ENCODE data around the gene FAM78A. TPM values are rescaled to one million over a fixed set of nuclear protein-coding genes. Genes with fewer than 3 reads are reported as not detected.
A peak's percentile ranks its signal among the peaks of the same experiment; 100 is the strongest.

The FAM78A gene
- total and polyA plus RNA-seq, 2 donors (not counting 1 experiment from before 2014, with no cell fraction given), result 42.9 to 58.3 TPM

DNA sequence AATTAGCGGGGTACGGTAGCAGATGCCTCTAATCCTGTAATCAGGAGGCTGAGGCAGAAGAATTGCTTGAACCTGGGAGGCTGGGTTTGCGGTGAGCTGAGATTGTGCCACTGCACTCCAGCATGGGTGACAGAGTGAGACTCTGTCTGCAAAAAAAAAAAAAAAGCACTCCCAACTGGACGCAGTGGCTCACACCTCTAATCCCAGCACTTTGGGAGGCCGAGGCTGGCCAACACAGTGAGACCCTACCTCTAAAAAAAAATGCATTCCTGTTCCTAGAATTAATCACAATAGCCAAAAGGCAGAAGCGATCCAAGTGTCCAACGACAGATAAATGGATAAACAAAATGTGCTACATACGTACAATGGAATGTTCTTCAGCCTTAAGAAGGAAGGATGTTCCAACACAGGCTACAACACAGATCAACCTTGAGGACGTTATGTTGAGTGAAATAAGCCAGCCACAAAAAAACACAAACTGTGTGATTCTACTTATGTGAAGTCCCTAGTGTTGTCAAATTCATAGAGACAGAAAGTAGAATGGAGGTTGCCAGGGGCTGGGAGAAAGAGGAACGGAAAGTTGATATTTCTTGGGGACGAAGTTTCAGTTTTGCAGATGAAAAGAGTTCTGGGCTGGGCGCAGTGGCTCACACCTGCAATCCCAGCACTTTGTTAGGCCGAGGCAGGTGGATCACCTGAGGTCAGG is 13.8 kb downstream of the FAM78A start:
- H2AFZ ChIP-seq (ENCODE audit: insufficient read depth, low read depth, low read length, poor library complexity, severe bottlenecking), result no peak overlapping the region
- H3K4me3 Mint-ChIP-seq, result peak overlapping the region; percentile 35
- ATAC-seq (ENCODE audit: low read depth) (peak; percentile 81), DNase-seq (peak; percentile 77)
- peak overlapping the region; percentile 55 for H3K4me2 ChIP-seq (replicated peaks; ENCODE audit: low read depth, low read length, poor library complexity, severe bottlenecking)
- H3K36me3 ChIP-seq (replicated peaks in 1 of 2; ENCODE audit: control extremely low read depth in 1 of 2, control insufficient read depth in 1 of 2, extremely low read depth in 1 of 2, insufficient read depth in 2 of 2, low read length in 1 of 2), result peaks cover 0 to 64% of the 10 kb centered on the region in 2 experiments
- no peaks in the 10 kb centered on the region for H3K9me3 ChIP-seq (ENCODE audit: control extremely low read depth in 1 of 3, control insufficient read depth in 2 of 3, insufficient read depth in 1 of 3, low read length in 2 of 3)
- peak overlapping the region; percentile 94 for H3K27ac Mint-ChIP-seq
- no peak overlapping the region for H3K9ac ChIP-seq (ENCODE audit: low read length)
- H3K79me2 ChIP-seq (ENCODE audit: control insufficient read depth, insufficient read depth, low read length), result peaks cover 93% of the 10 kb centered on the region
- no peaks in the 10 kb centered on the region for H3K9me3 Mint-ChIP-seq (ENCODE audit: insufficient read depth)
- ChIA-PET POLR2A (interaction anchor here (1.3 kb wide), 1 partner anchor 13 kb away, joined by 19 read pairs; the partner anchor contains the start of gene FAM78A), CTCF (interaction anchor here (0.7 to 14.3 kb wide), 5 partner anchors 10 to 30 kb away, joined by 3 to 158 read pairs (median 4); partner anchors contain the start of gene FAM78A)
- H4K20me1 ChIP-seq (ENCODE audit: control insufficient read depth, insufficient read depth, low read length, poor library complexity, severe bottlenecking), result peaks cover 26% of the 10 kb centered on the region
- intact Hi-C loops (cut with micrococcal nuclease), result loop anchor here (1.0 kb wide), 1 partner anchor 10 kb away; no protein-coding TSS in a partner anchor
- H3K27me3 Mint-ChIP-seq, result no peaks in the 10 kb centered on the region
- H3K27ac ChIP-seq (ENCODE audit: low read length in 2 of 2), result peak overlapping the region; percentile 57 to 80
- no peaks in the 10 kb centered on the region for H3K27me3 ChIP-seq (replicated peaks in 1 of 4; ENCODE audit: control extremely low read depth in 1 of 4, control insufficient read depth in 3 of 4, insufficient read depth in 4 of 4, low read length in 3 of 4)
- TF ChIP-seq EZH2 (IDR thresholded peaks at IDR 0.05; ENCODE audit: borderline replicate concordance, insufficient read depth, low read depth, low read length, poor library complexity, severe bottlenecking), result no peak
- TF ChIP-seq, protein P1, sequence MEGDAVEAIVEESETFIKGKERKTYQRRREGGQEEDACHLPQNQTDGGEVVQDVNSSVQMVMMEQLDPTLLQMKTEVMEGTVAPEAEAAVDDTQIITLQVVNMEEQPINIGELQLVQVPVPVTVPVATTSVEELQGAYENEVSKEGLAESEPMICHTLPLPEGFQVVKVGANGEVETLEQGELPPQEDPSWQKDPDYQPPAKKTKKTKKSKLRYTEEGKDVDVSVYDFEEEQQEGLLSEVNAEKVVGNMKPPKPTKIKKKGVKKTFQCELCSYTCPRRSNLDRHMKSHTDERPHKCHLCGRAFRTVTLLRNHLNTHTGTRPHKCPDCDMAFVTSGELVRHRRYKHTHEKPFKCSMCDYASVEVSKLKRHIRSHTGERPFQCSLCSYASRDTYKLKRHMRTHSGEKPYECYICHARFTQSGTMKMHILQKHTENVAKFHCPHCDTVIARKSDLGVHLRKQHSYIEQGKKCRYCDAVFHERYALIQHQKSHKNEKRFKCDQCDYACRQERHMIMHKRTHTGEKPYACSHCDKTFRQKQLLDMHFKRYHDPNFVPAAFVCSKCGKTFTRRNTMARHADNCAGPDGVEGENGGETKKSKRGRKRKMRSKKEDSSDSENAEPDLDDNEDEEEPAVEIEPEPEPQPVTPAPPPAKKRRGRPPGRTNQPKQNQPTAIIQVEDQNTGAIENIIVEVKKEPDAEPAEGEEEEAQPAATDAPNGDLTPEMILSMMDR (IDR thresholded peaks at IDR 0.05), result no peak
- H3K4me3 ChIP-seq (ENCODE audit: control extremely low read depth in 1 of 5, extremely low read depth in 1 of 5, insufficient read depth in 1 of 5, low read depth in 2 of 5, low read length in 4 of 5), result peak overlapping the region in 1 of 5 experiments; percentile 9
- peaks cover 48% of the 10 kb centered on the region for H3K4me1 Mint-ChIP-seq
- peaks cover 54 to 58% of the 10 kb centered on the region in 2 donors for H3K4me1 ChIP-seq (ENCODE audit: control insufficient read depth in 2 of 2, insufficient read depth in 2 of 2, low read length in 2 of 2)
- 56% methylated on average over 9 of the region's 13 CpGs for WGBS (ENCODE audit: insufficient coverage)

Measured in B cell (primary cell).